Measurements from ENCODE around the gene ZNF74. TPM values are rescaled to one million over a fixed set of nuclear protein-coding genes. Genes with fewer than 3 reads are reported as not detected.
"Not testable (repeated sequence)": the region's sequence is repeated elsewhere in the genome, so short reads cannot be mapped to it uniquely, and the experiment has no call there.

Gene ZNF74
- total and polyA plus RNA-seq, 2 donors (not counting 1 experiment from before 2014, with no cell fraction given), result 11.6 TPM

GRCh38 chr22:20414059-20414440, 20.1 kb downstream of the ZNF74 start:
- no peak overlapping the region for H3K27ac ChIP-seq (ENCODE audit: low read length in 2 of 2)
- H3K9me3 Mint-ChIP-seq (ENCODE audit: insufficient read depth), result no peaks in the 10 kb centered on the region
- TF ChIP-seq CTCF (IDR thresholded peaks at IDR 0.05) (no peak), EZH2 (IDR thresholded peaks at IDR 0.05; ENCODE audit: borderline replicate concordance, insufficient read depth, low read depth, low read length, poor library complexity, severe bottlenecking) (no peak)

DNA sequence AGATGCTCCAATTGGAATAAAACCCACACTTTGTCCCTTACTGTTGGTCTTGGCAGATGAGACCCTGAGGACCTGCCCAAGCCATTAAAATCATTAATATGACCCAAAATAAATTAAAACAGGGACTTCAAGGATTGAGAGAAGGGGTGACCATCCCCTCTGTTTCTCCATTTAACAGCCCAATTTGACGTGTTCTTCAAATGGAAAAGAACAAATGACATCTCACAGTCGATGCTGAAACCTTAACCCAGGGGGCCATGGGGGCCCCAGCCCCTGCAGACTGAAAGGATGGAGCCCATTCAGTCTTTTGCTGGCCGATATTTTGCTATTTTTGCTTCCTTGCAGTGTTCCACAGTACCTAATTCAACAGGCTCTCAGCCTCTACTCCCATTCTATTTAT, 20.5 kb downstream of the ZNF74 start:
- 86% methylated on average over 2 of the region's 3 CpGs for WGBS (ENCODE audit: insufficient coverage)
- Histone ChIP-seq H3K36me3 (replicated peaks in 1 of 2; ENCODE audit: control extremely low read depth in 1 of 2, control insufficient read depth in 1 of 2, extremely low read depth in 1 of 2, insufficient read depth in 2 of 2, low read length in 1 of 2) (no peaks in the 10 kb centered on the region), H3K9ac (ENCODE audit: low read length) (no peak overlapping the region), H3K27ac (ENCODE audit: low read length in 2 of 2) (no peak overlapping the region), H3K4me3 (ENCODE audit: control extremely low read depth in 1 of 5, extremely low read depth in 1 of 5, insufficient read depth in 1 of 5, low read depth in 2 of 5, low read length in 4 of 5) (no peak overlapping the region), H3K9me3 (ENCODE audit: control extremely low read depth in 1 of 3, control insufficient read depth in 2 of 3, insufficient read depth in 1 of 3, low read length in 2 of 3) (no peaks in the 10 kb centered on the region), H3K79me2 (ENCODE audit: control insufficient read depth, insufficient read depth, low read length) (no peaks in the 10 kb centered on the region), H3K4me1 (ENCODE audit: control insufficient read depth in 2 of 2, insufficient read depth in 2 of 2, low read length in 2 of 2) (peaks cover 0 to 5% of the 10 kb centered on the region in 2 donors), H4K20me1 (ENCODE audit: control insufficient read depth, insufficient read depth, low read length, poor library complexity, severe bottlenecking) (no peaks in the 10 kb centered on the region), H3K4me2 (replicated peaks; ENCODE audit: low read depth, low read length, poor library complexity, severe bottlenecking) (no peak overlapping the region), H3K27me3 (replicated peaks in 1 of 4; ENCODE audit: control extremely low read depth in 1 of 4, control insufficient read depth in 3 of 4, insufficient read depth in 4 of 4, low read length in 3 of 4) (peaks cover 0 to 4% (median 2%) of the 10 kb centered on the region in 4 experiments), H2AFZ (ENCODE audit: insufficient read depth, low read depth, low read length, poor library complexity, severe bottlenecking) (no peak overlapping the region)
- CTCF ChIA-PET, result no interaction called here
- no peak for DNase-seq
- POLR2A ChIA-PET, result no interaction called here
- H3K4me3 Mint-ChIP-seq, result no peak overlapping the region
- intact Hi-C loops (cut with micrococcal nuclease), result no loop called here
- peaks cover 4% of the 10 kb centered on the region for H3K4me1 Mint-ChIP-seq
- no peak for ATAC-seq (ENCODE audit: low read depth)
- no peak overlapping the region for H3K27ac Mint-ChIP-seq
- H3K27me3 Mint-ChIP-seq, result no peaks in the 10 kb centered on the region
- H3K9me3 Mint-ChIP-seq (ENCODE audit: insufficient read depth), result no peaks in the 10 kb centered on the region
- TF ChIP-seq EZH2 (IDR thresholded peaks at IDR 0.05; ENCODE audit: borderline replicate concordance, insufficient read depth, low read depth, low read length, poor library complexity, severe bottlenecking), result no peak
- no peak for TF ChIP-seq CTCF (IDR thresholded peaks at IDR 0.05)

More at GRCh38 chr22:20414059-20414440, 20.1 kb downstream of the ZNF74 start:
- Histone ChIP-seq H3K36me3 (replicated peaks in 1 of 2; ENCODE audit: control extremely low read depth in 1 of 2, control insufficient read depth in 1 of 2, extremely low read depth in 1 of 2, insufficient read depth in 2 of 2, low read length in 1 of 2) (no peaks in the 10 kb centered on the region), H3K9ac (ENCODE audit: low read length) (no peak overlapping the region), H2AFZ (ENCODE audit: insufficient read depth, low read depth, low read length, poor library complexity, severe bottlenecking) (no peak overlapping the region), H4K20me1 (ENCODE audit: control insufficient read depth, insufficient read depth, low read length, poor library complexity, severe bottlenecking) (no peaks in the 10 kb centered on the region), H3K79me2 (ENCODE audit: control insufficient read depth, insufficient read depth, low read length) (no peaks in the 10 kb centered on the region), H3K27me3 (replicated peaks in 1 of 4; ENCODE audit: control extremely low read depth in 1 of 4, control insufficient read depth in 3 of 4, insufficient read depth in 4 of 4, low read length in 3 of 4) (peaks cover 0 to 3% (median under 1%) of the 10 kb centered on the region in 4 experiments), H3K4me1 (ENCODE audit: control insufficient read depth in 2 of 2, insufficient read depth in 2 of 2, low read length in 2 of 2) (peaks cover 0 to 5% of the 10 kb centered on the region in 2 donors), H3K4me3 (ENCODE audit: control extremely low read depth in 1 of 5, extremely low read depth in 1 of 5, insufficient read depth in 1 of 5, low read depth in 2 of 5, low read length in 4 of 5) (no peak overlapping the region), H3K4me2 (replicated peaks; ENCODE audit: low read depth, low read length, poor library complexity, severe bottlenecking) (no peak overlapping the region), H3K9me3 (ENCODE audit: control extremely low read depth in 1 of 3, control insufficient read depth in 2 of 3, insufficient read depth in 1 of 3, low read length in 2 of 3) (no peaks in the 10 kb centered on the region)
- Mint-ChIP-seq H3K4me1 (peaks cover 4% of the 10 kb centered on the region), H3K27ac (no peak overlapping the region), H3K4me3 (no peak overlapping the region), H3K27me3 (no peaks in the 10 kb centered on the region)
- no peak for DNase-seq
- no peak for ATAC-seq (ENCODE audit: low read depth)
- CTCF ChIA-PET, result no interaction called here
- intact Hi-C loops (cut with micrococcal nuclease), result no loop called here
- POLR2A ChIA-PET, result no interaction called here
- WGBS (ENCODE audit: insufficient coverage), result 85% methylated on average over 5 of the region's 5 CpGs

DNA sequence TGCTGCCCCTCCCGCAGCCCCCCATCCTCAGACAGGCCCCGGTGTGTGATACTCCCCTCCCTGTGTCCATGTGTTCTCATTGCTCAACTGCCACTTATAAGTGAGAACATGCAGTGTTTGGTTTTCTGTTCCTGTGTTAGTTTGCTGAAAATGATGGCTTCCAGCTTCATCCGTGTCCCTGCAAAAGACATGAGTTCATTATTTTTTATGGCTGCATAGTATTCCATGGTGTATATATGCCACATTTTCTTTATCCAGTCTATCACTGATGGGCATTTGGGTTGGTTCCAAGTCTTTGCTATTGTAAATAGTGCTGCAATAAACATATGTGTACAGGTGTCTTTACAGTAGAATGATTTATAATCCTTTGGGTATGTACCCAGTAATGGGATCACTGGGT, 21.3 kb downstream of the ZNF74 start:
- WGBS (ENCODE audit: insufficient coverage), result no CpG with 5 or more reads among the region's 3 CpGs
- DNase-seq; H3K79me2 ChIP-seq (ENCODE audit: control insufficient read depth, insufficient read depth, low read length); H3K4me3 Mint-ChIP-seq; H3K4me3 ChIP-seq (ENCODE audit: control extremely low read depth in 1 of 5, extremely low read depth in 1 of 5, insufficient read depth in 1 of 5, low read depth in 2 of 5, low read length in 4 of 5); H3K9ac ChIP-seq (ENCODE audit: low read length); ATAC-seq (ENCODE audit: low read depth); H3K4me1 Mint-ChIP-seq; POLR2A ChIA-PET; H3K27me3 Mint-ChIP-seq; H3K4me1 ChIP-seq (ENCODE audit: control insufficient read depth in 2 of 2, insufficient read depth in 2 of 2, low read length in 2 of 2); H3K4me2 ChIP-seq (replicated peaks; ENCODE audit: low read depth, low read length, poor library complexity, severe bottlenecking); H3K27me3 ChIP-seq (replicated peaks in 1 of 4; ENCODE audit: control extremely low read depth in 1 of 4, control insufficient read depth in 3 of 4, insufficient read depth in 4 of 4, low read length in 3 of 4); H2AFZ ChIP-seq (ENCODE audit: insufficient read depth, low read depth, low read length, poor library complexity, severe bottlenecking); H3K9me3 Mint-ChIP-seq (ENCODE audit: insufficient read depth); H3K27ac ChIP-seq (ENCODE audit: low read length in 2 of 2); H3K9me3 ChIP-seq (ENCODE audit: control extremely low read depth in 1 of 3, control insufficient read depth in 2 of 3, insufficient read depth in 1 of 3, low read length in 2 of 3); intact Hi-C loops (cut with micrococcal nuclease); H4K20me1 ChIP-seq (ENCODE audit: control insufficient read depth, insufficient read depth, low read length, poor library complexity, severe bottlenecking); H3K36me3 ChIP-seq (replicated peaks in 1 of 2; ENCODE audit: control extremely low read depth in 1 of 2, control insufficient read depth in 1 of 2, extremely low read depth in 1 of 2, insufficient read depth in 2 of 2, low read length in 1 of 2); H3K27ac Mint-ChIP-seq: not testable (repeated sequence)
- CTCF ChIA-PET, result interaction anchor here (1.9 to 5.1 kb wide), 2 partner anchors 41 to 48 kb away, joined by 5 to 96 read pairs; no protein-coding TSS in a partner anchor

All from B cell (primary cell).